Measurements from ENCODE around the gene APIP.

Gene APIP

GRCh38 chr11:34851916-34852315, 64.3 kb downstream of the APIP start:
- no peak overlapping the region for H3K9ac ChIP-seq (ENCODE audit: low read depth in 1 of 2, low read length in 2 of 2)

DNA sequence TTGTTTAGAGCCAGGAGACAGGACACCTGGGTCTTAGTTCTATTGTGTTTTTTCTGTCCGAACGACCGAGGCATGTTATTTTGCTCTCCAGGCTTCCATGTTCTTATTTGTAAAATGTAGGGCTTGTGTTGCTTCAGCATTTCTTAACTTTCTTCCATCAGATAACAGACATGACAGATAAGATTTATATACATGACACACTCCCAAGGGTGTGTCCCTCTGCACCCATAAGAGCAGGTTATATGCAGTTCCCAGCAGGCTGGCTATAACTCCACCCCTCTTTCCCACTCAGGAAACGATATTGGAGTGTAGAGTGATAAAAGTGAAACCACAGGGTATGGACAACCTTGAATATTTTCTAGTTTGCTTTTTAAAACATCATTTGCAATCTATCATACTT, 65.8 kb downstream of the APIP start:
- H3K4me1 ChIP-seq (ENCODE audit: control insufficient read depth in 1 of 2, insufficient read depth in 2 of 2, low read length in 2 of 2) = peaks cover 12 to 21% of the 10 kb centered on the region in 2 donors
- no peak overlapping the region for H3K9ac ChIP-seq (ENCODE audit: low read depth in 1 of 2, low read length in 2 of 2)
- H3K27me3 ChIP-seq (ENCODE audit: control insufficient read depth in 1 of 2, insufficient read depth in 2 of 2, low read length in 2 of 2) = no peaks in the 10 kb centered on the region
- H3K4me3 ChIP-seq (ENCODE audit: low read depth in 1 of 2, low read length in 2 of 2) = no peak overlapping the region
- H3K27ac ChIP-seq (ENCODE audit: low read depth, low read length) = no peak overlapping the region
- no peaks in the 10 kb centered on the region for H3K36me3 ChIP-seq (ENCODE audit: control insufficient read depth in 1 of 2, insufficient read depth in 2 of 2, low read length in 2 of 2)
- H3K9me3 ChIP-seq (ENCODE audit: control insufficient read depth in 1 of 2, low read length in 2 of 2) = no peaks in the 10 kb centered on the region

More at GRCh38 chr11:34851916-34852315, 64.3 kb downstream of the APIP start:
- no peak overlapping the region for H3K27ac ChIP-seq (ENCODE audit: low read depth, low read length)
- H3K36me3 ChIP-seq (ENCODE audit: control insufficient read depth in 1 of 2, insufficient read depth in 2 of 2, low read length in 2 of 2) = no peaks in the 10 kb centered on the region
- peaks cover 12 to 26% of the 10 kb centered on the region in 2 donors for H3K4me1 ChIP-seq (ENCODE audit: control insufficient read depth in 1 of 2, insufficient read depth in 2 of 2, low read length in 2 of 2)
- H3K9me3 ChIP-seq (ENCODE audit: control insufficient read depth in 1 of 2, low read length in 2 of 2) = no peaks in the 10 kb centered on the region
- H3K4me3 ChIP-seq (ENCODE audit: low read depth in 1 of 2, low read length in 2 of 2) = no peak overlapping the region
- H3K27me3 ChIP-seq (ENCODE audit: control insufficient read depth in 1 of 2, insufficient read depth in 2 of 2, low read length in 2 of 2) = no peaks in the 10 kb centered on the region

GRCh38 chr11:34846467-34846866, 69.7 kb downstream of the APIP start:
- Histone ChIP-seq H3K36me3 (ENCODE audit: control insufficient read depth in 1 of 2, insufficient read depth in 2 of 2, low read length in 2 of 2) (no peaks in the 10 kb centered on the region), H3K9me3 (ENCODE audit: control insufficient read depth in 1 of 2, low read length in 2 of 2) (no peaks in the 10 kb centered on the region), H3K27ac (ENCODE audit: low read depth, low read length) (no peak overlapping the region), H3K4me1 (ENCODE audit: control insufficient read depth in 1 of 2, insufficient read depth in 2 of 2, low read length in 2 of 2) (peaks cover 8 to 9% of the 10 kb centered on the region in 2 donors), H3K27me3 (ENCODE audit: control insufficient read depth in 1 of 2, insufficient read depth in 2 of 2, low read length in 2 of 2) (no peaks in the 10 kb centered on the region), H3K9ac (ENCODE audit: low read depth in 1 of 2, low read length in 2 of 2) (no peak overlapping the region), H3K4me3 (ENCODE audit: low read depth in 1 of 2, low read length in 2 of 2) (no peak overlapping the region)

GRCh38 chr11:34844463-34845112, 71.6 kb downstream of the APIP start:
- Histone ChIP-seq H3K36me3 (ENCODE audit: control insufficient read depth in 1 of 2, insufficient read depth in 2 of 2, low read length in 2 of 2) (no peaks in the 10 kb centered on the region), H3K27ac (ENCODE audit: low read depth, low read length) (no peak overlapping the region), H3K9me3 (ENCODE audit: control insufficient read depth in 1 of 2, low read length in 2 of 2) (no peaks in the 10 kb centered on the region), H3K27me3 (ENCODE audit: control insufficient read depth in 1 of 2, insufficient read depth in 2 of 2, low read length in 2 of 2) (no peaks in the 10 kb centered on the region), H3K4me3 (ENCODE audit: low read depth in 1 of 2, low read length in 2 of 2) (no peak overlapping the region), H3K9ac (ENCODE audit: low read depth in 1 of 2, low read length in 2 of 2) (no peak overlapping the region), H3K4me1 (ENCODE audit: control insufficient read depth in 1 of 2, insufficient read depth in 2 of 2, low read length in 2 of 2) (no peaks in the 10 kb centered on the region)

DNA sequence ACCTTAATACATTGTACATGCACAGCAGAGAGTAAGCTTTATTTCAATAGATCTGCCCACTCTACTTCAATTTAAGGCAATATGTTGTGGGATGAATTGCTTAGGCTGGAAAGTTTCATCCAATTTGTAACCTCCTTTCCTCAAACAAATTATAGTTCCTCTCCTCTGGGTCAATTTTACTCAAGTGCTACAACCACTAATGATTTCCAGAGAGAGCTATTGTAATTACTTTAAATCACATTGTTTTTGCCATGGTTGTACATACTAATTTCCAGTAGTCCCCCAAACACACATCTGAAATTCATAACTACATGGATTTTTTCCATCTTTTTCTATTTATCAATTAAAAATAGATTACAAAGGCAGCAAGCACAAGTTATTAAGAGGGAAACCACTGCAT, 72.9 kb downstream of the APIP start:
- Histone ChIP-seq H3K4me3 (ENCODE audit: low read depth in 1 of 2, low read length in 2 of 2) (no peak overlapping the region), H3K9me3 (ENCODE audit: control insufficient read depth in 1 of 2, low read length in 2 of 2) (no peaks in the 10 kb centered on the region), H3K36me3 (ENCODE audit: control insufficient read depth in 1 of 2, insufficient read depth in 2 of 2, low read length in 2 of 2) (no peaks in the 10 kb centered on the region), H3K4me1 (ENCODE audit: control insufficient read depth in 1 of 2, insufficient read depth in 2 of 2, low read length in 2 of 2) (peaks cover 0 to 1% of the 10 kb centered on the region in 2 donors), H3K27ac (ENCODE audit: low read depth, low read length) (no peak overlapping the region), H3K9ac (ENCODE audit: low read depth in 1 of 2, low read length in 2 of 2) (no peak overlapping the region), H3K27me3 (ENCODE audit: control insufficient read depth in 1 of 2, insufficient read depth in 2 of 2, low read length in 2 of 2) (no peaks in the 10 kb centered on the region)

GRCh38 chr11:34840736-34841386, 75.3 kb downstream of the APIP start:
- H3K27me3 ChIP-seq (ENCODE audit: control insufficient read depth in 1 of 2, insufficient read depth in 2 of 2, low read length in 2 of 2) = no peaks in the 10 kb centered on the region
- no peak overlapping the region for H3K27ac ChIP-seq (ENCODE audit: low read depth, low read length)
- H3K9ac ChIP-seq (ENCODE audit: low read depth in 1 of 2, low read length in 2 of 2) = no peak overlapping the region
- H3K9me3 ChIP-seq (ENCODE audit: control insufficient read depth in 1 of 2, low read length in 2 of 2) = no peaks in the 10 kb centered on the region
- no peaks in the 10 kb centered on the region for H3K36me3 ChIP-seq (ENCODE audit: control insufficient read depth in 1 of 2, insufficient read depth in 2 of 2, low read length in 2 of 2)
- H3K4me1 ChIP-seq (ENCODE audit: control insufficient read depth in 1 of 2, insufficient read depth in 2 of 2, low read length in 2 of 2) = peaks cover 0 to 6% of the 10 kb centered on the region in 2 donors
- H3K4me3 ChIP-seq (ENCODE audit: low read depth in 1 of 2, low read length in 2 of 2) = no peak overlapping the region

DNA sequence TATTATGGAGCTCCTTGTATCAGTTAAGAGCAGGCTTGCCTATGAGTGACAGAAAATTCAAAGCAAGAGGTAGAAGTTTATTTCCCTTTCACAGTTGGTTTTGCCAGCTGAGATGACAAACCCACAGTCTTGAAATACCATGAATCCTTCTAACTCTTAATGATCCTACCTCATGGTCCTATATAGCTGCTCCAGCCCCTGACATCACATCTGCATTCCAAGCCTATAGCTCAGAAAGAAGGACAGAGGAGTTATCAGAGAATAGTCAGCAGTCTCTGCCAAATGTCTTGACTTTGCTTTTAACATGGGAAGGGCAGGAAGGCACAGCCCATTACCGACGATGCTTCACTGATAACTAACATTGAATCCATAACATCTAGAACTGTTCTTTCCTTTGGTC, 76.2 kb downstream of the APIP start:
- Histone ChIP-seq H3K4me1 (ENCODE audit: control insufficient read depth in 1 of 2, insufficient read depth in 2 of 2, low read length in 2 of 2) (peaks cover 0 to 6% of the 10 kb centered on the region in 2 donors), H3K36me3 (ENCODE audit: control insufficient read depth in 1 of 2, insufficient read depth in 2 of 2, low read length in 2 of 2) (no peaks in the 10 kb centered on the region), H3K27me3 (ENCODE audit: control insufficient read depth in 1 of 2, insufficient read depth in 2 of 2, low read length in 2 of 2) (no peaks in the 10 kb centered on the region), H3K4me3 (ENCODE audit: low read depth in 1 of 2, low read length in 2 of 2) (no peak overlapping the region), H3K9me3 (ENCODE audit: control insufficient read depth in 1 of 2, low read length in 2 of 2) (no peaks in the 10 kb centered on the region), H3K27ac (ENCODE audit: low read depth, low read length) (no peak overlapping the region), H3K9ac (ENCODE audit: low read depth in 1 of 2, low read length in 2 of 2) (no peak overlapping the region)

DNA sequence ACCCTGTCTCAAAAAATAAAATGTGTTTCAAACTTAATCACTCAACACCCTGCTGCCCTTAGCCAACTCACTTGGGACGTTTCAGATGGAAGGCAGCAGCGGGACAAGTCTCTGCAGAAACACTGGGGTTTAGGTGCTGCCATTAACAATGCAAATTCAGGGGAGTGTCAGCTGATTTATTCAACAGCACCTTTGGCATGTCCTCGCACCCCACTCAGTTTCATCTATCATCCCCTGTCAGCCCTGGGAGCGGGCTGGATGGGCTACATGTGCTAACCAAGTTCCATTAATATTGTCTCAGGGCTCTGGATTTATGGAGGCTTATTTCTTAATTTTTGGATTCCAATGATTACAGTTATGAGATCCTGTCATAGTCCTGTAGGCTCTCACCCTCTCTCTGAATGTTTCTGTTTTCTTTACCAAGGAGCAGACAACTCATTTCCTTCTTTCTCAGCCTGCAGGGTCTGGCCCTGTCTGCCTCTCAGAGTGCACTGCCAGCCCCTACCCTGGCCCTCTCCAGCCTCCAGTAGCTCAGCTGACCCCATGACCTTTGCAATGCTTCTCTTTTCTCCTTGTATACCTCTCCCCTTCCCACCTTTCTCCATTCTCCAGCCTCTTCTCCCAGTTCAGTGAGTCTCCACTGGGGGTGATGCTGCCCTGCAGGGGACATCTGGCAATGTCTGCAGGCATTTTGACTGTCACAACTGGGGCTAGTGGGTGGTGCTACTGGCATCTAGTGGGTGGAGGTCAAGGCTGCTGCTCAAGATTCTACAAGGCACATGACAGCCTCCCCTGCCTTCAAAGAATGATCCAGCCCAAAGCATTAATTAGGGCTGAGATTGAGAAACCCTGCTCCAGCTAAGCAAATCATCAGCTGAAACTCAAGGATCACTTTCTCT, 79.0 kb downstream of the APIP start:
- Histone ChIP-seq H3K27ac (ENCODE audit: low read depth, low read length) (no peak overlapping the region), H3K27me3 (ENCODE audit: control insufficient read depth in 1 of 2, insufficient read depth in 2 of 2, low read length in 2 of 2) (no peaks in the 10 kb centered on the region), H3K9me3 (ENCODE audit: control insufficient read depth in 1 of 2, low read length in 2 of 2) (no peaks in the 10 kb centered on the region), H3K36me3 (ENCODE audit: control insufficient read depth in 1 of 2, insufficient read depth in 2 of 2, low read length in 2 of 2) (no peaks in the 10 kb centered on the region), H3K4me3 (ENCODE audit: low read depth in 1 of 2, low read length in 2 of 2) (no peak overlapping the region), H3K9ac (ENCODE audit: low read depth in 1 of 2, low read length in 2 of 2) (no peak overlapping the region), H3K4me1 (ENCODE audit: control insufficient read depth in 1 of 2, insufficient read depth in 2 of 2, low read length in 2 of 2) (peaks cover 0 to 6% of the 10 kb centered on the region in 2 donors)

DNA sequence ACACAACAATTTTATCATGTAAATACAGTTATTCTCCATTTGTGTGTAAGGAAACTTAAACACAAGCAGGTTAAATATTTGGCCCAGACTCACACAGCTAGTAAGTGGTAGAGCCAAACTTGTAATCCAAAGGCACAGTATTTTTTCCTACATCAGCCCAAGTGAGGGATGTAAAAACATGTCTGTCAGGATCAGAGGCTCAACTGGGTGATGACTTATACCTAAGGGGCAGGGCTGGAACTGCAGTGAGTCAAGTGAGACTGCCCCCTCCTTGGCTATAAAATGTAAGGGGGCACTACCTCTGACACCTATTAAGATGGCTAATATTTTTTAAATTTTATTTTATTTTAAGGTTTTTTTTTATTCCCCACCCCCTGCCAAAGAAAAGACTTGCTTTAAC, 82.6 kb downstream of the APIP start:
- no peaks in the 10 kb centered on the region for H3K27me3 ChIP-seq (ENCODE audit: control insufficient read depth in 1 of 2, insufficient read depth in 2 of 2, low read length in 2 of 2)
- H3K9me3 ChIP-seq (ENCODE audit: control insufficient read depth in 1 of 2, low read length in 2 of 2) = no peaks in the 10 kb centered on the region
- no peak overlapping the region for H3K9ac ChIP-seq (ENCODE audit: low read depth in 1 of 2, low read length in 2 of 2)
- no peak overlapping the region for H3K4me3 ChIP-seq (ENCODE audit: low read depth in 1 of 2, low read length in 2 of 2)
- H3K4me1 ChIP-seq (ENCODE audit: control insufficient read depth in 1 of 2, insufficient read depth in 2 of 2, low read length in 2 of 2) = peaks cover 0 to 6% of the 10 kb centered on the region in 2 donors
- no peaks in the 10 kb centered on the region for H3K36me3 ChIP-seq (ENCODE audit: control insufficient read depth in 1 of 2, insufficient read depth in 2 of 2, low read length in 2 of 2)
- no peak overlapping the region for H3K27ac ChIP-seq (ENCODE audit: low read depth, low read length)
